ENCODE measurements around the gene SLC15A5. TPM values are rescaled to one million over a fixed set of nuclear protein-coding genes. Genes with fewer than 3 reads are reported as not detected.

Gene SLC15A5
- total and polyA plus RNA-seq, 2 of the 8 experiments (the other 6 are each of a cell fraction or from before 2014, with no cell fraction given) = not detected

DNA sequence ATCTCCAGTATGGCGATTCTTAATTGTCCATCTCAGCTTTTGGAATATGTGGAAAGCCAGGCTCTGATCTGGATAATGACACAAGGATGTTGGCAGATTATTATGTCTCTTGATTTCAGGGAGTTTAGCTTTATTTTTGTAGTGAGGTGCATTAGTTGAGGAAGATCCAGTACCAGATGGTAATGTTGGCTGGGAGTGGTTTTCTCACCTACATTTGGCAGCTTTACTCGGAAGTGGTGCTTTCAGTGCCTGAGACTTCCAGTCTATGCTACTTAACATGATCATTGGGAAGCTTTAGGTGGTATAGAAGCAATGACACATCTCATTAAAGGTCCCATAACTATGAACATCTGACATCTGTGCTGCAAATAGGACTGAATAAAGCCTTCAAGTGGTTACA is 7.5 kb downstream of the SLC15A5 start:
- no peaks in the 10 kb centered on the region for H3K23me2 ChIP-seq (ENCODE audit: low read depth, low read length)
- H3K79me1 ChIP-seq (ENCODE audit: low read depth, low read length) = no peaks in the 10 kb centered on the region
- H3K27ac ChIP-seq (ENCODE audit: low read depth, low read length) = no peak overlapping the region
- H4K5ac ChIP-seq (ENCODE audit: insufficient read length, low read depth, low read length) = no peak overlapping the region
- TF ChIP-seq BACH1 (IDR thresholded peaks at IDR 0.05; ENCODE audit: low read length) = no peak
- TF ChIP-seq CHD1 (IDR thresholded peaks at IDR 0.05; ENCODE audit: low read depth, low read length) = no peak
- TF ChIP-seq, protein P1, sequence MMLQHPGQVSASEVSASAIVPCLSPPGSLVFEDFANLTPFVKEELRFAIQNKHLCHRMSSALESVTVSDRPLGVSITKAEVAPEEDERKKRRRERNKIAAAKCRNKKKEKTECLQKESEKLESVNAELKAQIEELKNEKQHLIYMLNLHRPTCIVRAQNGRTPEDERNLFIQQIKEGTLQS (IDR thresholded peaks at IDR 0.05; ENCODE audit: insufficient read depth, low read depth, low read length) = no peak
- H3K56ac ChIP-seq (replicated peaks; ENCODE audit: insufficient read length, low read depth, low read length) = no peak overlapping the region
- no peaks in the 10 kb centered on the region for H3K36me3 ChIP-seq (ENCODE audit: control insufficient read depth in 2 of 4, insufficient read depth in 4 of 4, low read length in 3 of 4)
- no peak for DNase-seq (ENCODE audit: low read depth in 1 of 2, low spot score in 2 of 2)
- H3K79me2 ChIP-seq (ENCODE audit: control insufficient read depth in 1 of 2, insufficient read depth in 2 of 2, low read length in 2 of 2) = no peaks in the 10 kb centered on the region
- no peaks in the 10 kb centered on the region for H3K4me1 ChIP-seq (replicated peaks in 1 of 4; ENCODE audit: control insufficient read depth in 3 of 4, insufficient read depth in 4 of 4, low read length in 3 of 4)
- no peaks in the 10 kb centered on the region for H3K27me3 ChIP-seq (replicated peaks in 1 of 4; ENCODE audit: control insufficient read depth in 3 of 4, extremely low read depth in 1 of 4, insufficient read depth in 3 of 4, low read length in 3 of 4)
- H2AK5ac ChIP-seq (ENCODE audit: low read depth, low read length) = no peak overlapping the region
- WGBS, 2 experiments (ENCODE audit: extremely low coverage in 1 of 2, insufficient coverage in 1 of 2, insufficient read length in 1 of 2, insufficient replicate concordance in 2 of 2, low coverage in 1 of 2, low lambda C conversion rate in 2 of 2, missing lambda C conversion rate in 1 of 2) = 92% methylated on average over 2 of the region's 2 CpGs; no CpG with 5 or more reads in 1 of the 2 experiments
- no peak overlapping the region for H2BK5ac ChIP-seq (ENCODE audit: low read depth, low read length)
- H4K8ac ChIP-seq (ENCODE audit: extremely low read depth, insufficient read depth, low read length) = no peak overlapping the region
- H3K18ac ChIP-seq (ENCODE audit: extremely low read depth, low read length) = no peak overlapping the region
- H2BK20ac ChIP-seq (ENCODE audit: low read length) = no peak overlapping the region
- no peak overlapping the region for H3K14ac ChIP-seq (ENCODE audit: insufficient read length)
- H3K23ac ChIP-seq (ENCODE audit: insufficient read length) = no peak overlapping the region
- FAIRE-seq = no peak
- no peak overlapping the region for H2BK120ac ChIP-seq (replicated peaks; ENCODE audit: low read depth, low read length)
- H2BK15ac ChIP-seq (ENCODE audit: low read length) = no peak overlapping the region
- H4K20me1 ChIP-seq (replicated peaks in 1 of 2; ENCODE audit: control insufficient read depth in 1 of 2, insufficient read depth in 2 of 2, low read length in 2 of 2) = no peaks in the 10 kb centered on the region
- no peak overlapping the region for H4K91ac ChIP-seq (replicated peaks; ENCODE audit: insufficient read length, low read length)
- H2AFZ ChIP-seq (ENCODE audit: low read length) = no peak overlapping the region
- H3K4ac ChIP-seq (replicated peaks; ENCODE audit: insufficient read length, low read depth, low read length) = no peak overlapping the region
- 0 out of 4 replicates have a peak, but pooled peaks cover 0 to 2% of the 10 kb centered on the region in 2 experiments for H3K9me3 ChIP-seq (ENCODE audit: insufficient read depth in 2 of 2, low read depth in 1 of 2, low read length in 1 of 2)
- no peak overlapping the region for H3K9ac ChIP-seq (replicated peaks in 1 of 4; ENCODE audit: extremely low read depth in 1 of 4, low read depth in 3 of 4, low read length in 3 of 4)
- H3K4me3 ChIP-seq (ENCODE audit: extremely low read depth in 1 of 4, insufficient read depth in 2 of 4, low read depth in 3 of 4, low read length in 4 of 4) = no peak overlapping the region
- H2BK12ac ChIP-seq (ENCODE audit: low read depth, low read length) = no peak overlapping the region
- CTCF ChIA-PET (ENCODE audit: partially characterized antibody) = interaction anchor here (0.7 kb wide), 1 partner anchor 11 kb away, joined by 3 read pairs; no protein-coding TSS in a partner anchor
- no peak overlapping the region for H3K4me2 ChIP-seq (ENCODE audit: insufficient read depth in 1 of 2, low read depth in 2 of 2, low read length in 2 of 2)
- POLR2A ChIA-PET (ENCODE audit: partially characterized antibody) = no interaction called here

All from H1 (cell line).